Hypothalamus (tissue), 51 donors: ENCODE data around the gene NXPH1.

Experiments used
- DNase-seq, 51 donors: peaks; one replicate each; lab custom pipeline; 2025; lab: John Stamatoyannopoulos, UW

NXPH1 gene

GRCh38 chr7:8491544-8492489, 58.4 kb downstream of the NXPH1 start:
- DNase-seq: no peak

- no peak for DNase-seq
Observed at GRCh38 chr7:8499128-8499527, 65.7 kb downstream of the NXPH1 start.

- DNase-seq: peak in 2 of 51 donors; percentile 1 to 3
Observed at GRCh38 chr7:8500286-8500685, 66.9 kb downstream of the NXPH1 start.

GRCh38 chr7:8507566-8507965, 74.2 kb downstream of the NXPH1 start:
- DNase-seq: no peak

- DNase-seq: no peak
Observed at GRCh38 chr7:8509621-8510020, 76.2 kb downstream of the NXPH1 start.

- DNase-seq: no peak
Observed at GRCh38 chr7:8511855-8512254, 78.4 kb downstream of the NXPH1 start.

GRCh38 chr7:8514781-8515519, 81.5 kb downstream of the NXPH1 start:
- no peak for DNase-seq

GRCh38 chr7:8515640-8516185, 82.3 kb downstream of the NXPH1 start:
- no peak for DNase-seq

- DNase-seq: no peak
Observed at GRCh38 chr7:8516976-8517375, 83.6 kb downstream of the NXPH1 start.

GRCh38 chr7:8528311-8528710, 94.9 kb downstream of the NXPH1 start:
- no peak for DNase-seq

- DNase-seq: no peak
Observed at GRCh38 chr7:8531991-8532515, 98.6 kb downstream of the NXPH1 start.

- no peak for DNase-seq
Observed at GRCh38 chr7:8536431-8536830, 103.0 kb downstream of the NXPH1 start.

GRCh38 chr7:8549046-8549445, 115.6 kb downstream of the NXPH1 start:
- DNase-seq: no peak

GRCh38 chr7:8560501-8560900, 127.1 kb downstream of the NXPH1 start:
- no peak for DNase-seq

- no peak for DNase-seq
Observed at GRCh38 chr7:8561449-8561848, 128.0 kb downstream of the NXPH1 start.

- no peak for DNase-seq
Observed at GRCh38 chr7:8564281-8564680, 130.9 kb downstream of the NXPH1 start.

- no peak for DNase-seq
Observed at GRCh38 chr7:8566016-8566415, 132.6 kb downstream of the NXPH1 start.

- DNase-seq: no peak
Observed at GRCh38 chr7:8567626-8568025, 134.2 kb downstream of the NXPH1 start.

- no peak for DNase-seq
Observed at GRCh38 chr7:8579661-8580194, 146.3 kb downstream of the NXPH1 start.

- no peak for DNase-seq
Observed at GRCh38 chr7:8581842-8582241, 148.4 kb downstream of the NXPH1 start.

- DNase-seq: no peak
Observed at GRCh38 chr7:8582728-8583127, 149.3 kb downstream of the NXPH1 start.
